Right ventricle myocardium superior (tissue), 1 donor: ENCODE measurements around the gene CANT1. TPM values are rescaled to one million over a fixed set of nuclear protein-coding genes. Genes with fewer than 3 reads are reported as not detected.
A peak's percentile ranks its signal among the peaks of the same experiment; 100 is the strongest.

Experiments
- ATAC-seq: fragments of 200-7000 bp; cut with Tn5 transposase; one replicate; pipeline ENCODE4 v1.9.1; 2020; ENCODE audit warnings: mild to moderate bottlenecking; ENCODE audit not compliant: poor library complexity
- DNase-seq: peaks from one replicate; pipeline ENCODE4 v3.0.0-alpha.2; 2020
- intact Hi-C: fragments of 100-400 bp; cut with DNase I; formaldehyde crosslinking; loops from one replicate; pipeline ENCODE4 v1.11.2; 2022
- long read RNA-seq: library from polyadenylated mRNA; unstranded; transcript quantifications from one replicate; pipeline ENCODE4 v2.0.0, GENCODE V29; 2021
- total RNA-seq: library from RNA; stranded (reverse); fragmentation: NEBNext Ultra II Directional; extraction: Animal tissue kit (Norgen Biotek cat#: 25700); gene quantifications from one replicate; pipeline ENCODE4 v1.2.1, GENCODE V29; 2021
- donor health status: DM: no; HTN: yes; CAD: no; lungs with severe emphysema.

CANT1 gene
- total RNA-seq, result 29.8 TPM
- long read RNA-seq, transcript CANT1-202 (5 exons, 3,252 nt), result major isoform, 13 of 48 reads
- long read RNA-seq, transcript CANT1-201 (4 exons, 3,534 nt), result minor isoform, 8 of 48 reads
- long read RNA-seq, partial matches to known transcripts, result 9 of 48 reads
- long read RNA-seq, other reads (novel, unspliced or antisense), result 17 of 48 reads

- DNase-seq (peak; percentile 92), ATAC-seq (peak; percentile 98)
- intact Hi-C loops, result no loop called here
Measured at GRCh38 chr17:79009397-79010303, at the start of gene CANT1. CANT1 (minus strand) TSS chr17:79009764; CDS start chr17:78997622, 12,142 bp downstream.

- ATAC-seq (no peak), DNase-seq (peak; percentile 22)
- intact Hi-C loops, result no loop called here
Measured at GRCh38 chr17:79057737-79058385, 48.3 kb upstream of the CANT1 start.

DNA sequence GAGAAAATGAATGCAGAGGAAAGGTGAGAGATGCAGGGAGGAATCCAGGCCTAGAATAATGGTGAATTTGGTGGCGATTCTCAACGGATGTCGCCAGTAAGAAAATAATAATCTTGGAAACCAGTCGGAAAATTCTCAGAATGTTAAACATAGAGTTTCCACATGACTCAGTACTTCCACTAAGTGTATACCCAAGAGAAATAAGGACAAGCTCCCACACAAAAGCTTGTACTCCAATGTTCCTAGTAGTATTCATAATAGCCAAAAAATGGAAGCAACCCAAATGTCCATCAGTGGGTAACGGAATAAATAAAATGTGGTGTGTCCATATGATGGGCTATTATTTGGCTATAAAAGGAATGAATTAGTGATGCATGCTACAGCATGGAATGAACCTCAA, 45.6 kb upstream of the CANT1 start:
- ATAC-seq, result no peak
- DNase-seq, result no peak
- intact Hi-C loops, result no loop called here

DNA sequence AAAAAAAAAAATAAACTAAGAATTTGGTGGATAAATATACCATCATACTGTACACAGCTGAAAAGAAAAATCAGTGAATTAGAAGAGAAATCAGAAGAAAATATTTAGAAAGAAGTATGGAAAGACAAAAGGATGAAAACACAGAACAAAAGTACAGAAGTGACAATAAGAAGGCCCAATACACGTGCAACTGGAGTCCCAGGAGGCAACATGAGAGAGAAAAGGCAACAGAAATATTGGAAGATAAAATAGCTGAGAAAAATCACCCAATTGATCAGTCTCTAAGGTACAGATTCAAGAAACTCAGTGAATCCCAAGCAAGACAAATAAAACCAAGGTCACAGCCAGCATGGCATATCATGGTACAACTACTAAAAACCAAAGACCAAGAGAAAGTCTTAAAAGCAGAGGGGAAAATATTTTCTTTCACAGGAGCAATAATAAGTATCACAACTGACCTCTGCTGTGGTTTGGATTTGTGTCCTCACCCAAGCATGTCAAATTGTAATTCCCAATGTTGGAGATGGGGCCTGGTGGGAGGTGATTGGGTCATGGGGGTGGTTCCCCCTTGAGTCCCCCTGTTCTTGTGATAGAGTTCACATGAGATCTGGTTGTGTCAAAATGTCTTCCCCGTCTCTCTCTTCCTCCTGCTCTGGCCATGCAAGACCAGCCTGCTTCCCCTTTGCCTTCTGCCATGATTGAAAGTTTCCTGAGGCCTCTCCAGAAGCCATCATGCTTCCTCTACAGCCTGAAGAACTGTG, 44.8 kb upstream of the CANT1 start:
- DNase-seq (no peak), ATAC-seq (no peak)
- intact Hi-C loops, result no loop called here

- DNase-seq (no peak), ATAC-seq (no peak)
- intact Hi-C loops, result no loop called here
Measured at GRCh38 chr17:79053251-79053925, 43.8 kb upstream of the CANT1 start.

GRCh38 chr17:79052131-79052530, 42.6 kb upstream of the CANT1 start:
- intact Hi-C loops, result no loop called here
- no peak for ATAC-seq
- no peak for DNase-seq

DNA sequence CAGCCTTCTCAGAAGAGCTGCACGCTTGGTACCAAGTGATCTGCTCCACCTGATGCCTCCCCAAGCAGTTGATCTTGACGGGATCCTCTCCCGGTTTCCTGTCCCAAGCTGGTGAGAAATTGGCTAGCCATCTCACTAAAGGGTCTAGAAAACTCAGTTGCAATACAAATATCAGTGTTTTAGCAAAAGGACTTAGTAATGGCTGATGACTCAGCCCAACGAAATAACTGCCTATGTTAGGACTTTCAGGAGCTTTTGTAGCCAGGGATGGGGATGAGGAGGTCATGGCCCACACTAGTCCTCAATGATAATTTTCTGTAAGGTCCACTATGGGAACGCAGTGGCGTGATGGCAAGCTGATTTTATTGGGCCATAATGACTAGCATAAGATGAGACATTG, 41.7 kb upstream of the CANT1 start:
- ATAC-seq, result no peak
- no peak for DNase-seq
- intact Hi-C loops, result no loop called here

GRCh38 chr17:79050551-79050950, 41.0 kb upstream of the CANT1 start:
- no peak for ATAC-seq
- DNase-seq, result no peak
- intact Hi-C loops, result no loop called here

DNA sequence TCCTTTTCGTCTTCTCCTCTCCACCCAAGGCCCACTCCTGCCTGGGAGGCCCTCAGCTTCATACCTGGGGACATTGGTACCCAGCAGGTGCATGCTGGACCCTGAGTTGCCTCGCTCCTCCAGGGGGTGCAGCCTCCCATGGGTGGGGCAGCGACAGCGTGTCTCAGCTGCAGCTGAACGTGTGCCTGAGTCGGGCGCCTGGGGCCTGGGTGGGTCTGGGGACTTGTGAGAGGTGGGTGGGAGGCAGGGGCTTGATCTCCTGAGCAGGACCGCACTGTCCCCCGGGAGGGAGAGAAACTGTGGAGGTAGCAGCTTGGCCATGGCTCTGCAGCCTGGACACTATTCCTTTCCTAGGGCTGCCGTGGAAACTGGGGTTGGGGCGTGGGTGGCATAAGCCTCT, 40.3 kb upstream of the CANT1 start:
- intact Hi-C loops, result no loop called here
- DNase-seq (no peak), ATAC-seq (no peak)

DNA sequence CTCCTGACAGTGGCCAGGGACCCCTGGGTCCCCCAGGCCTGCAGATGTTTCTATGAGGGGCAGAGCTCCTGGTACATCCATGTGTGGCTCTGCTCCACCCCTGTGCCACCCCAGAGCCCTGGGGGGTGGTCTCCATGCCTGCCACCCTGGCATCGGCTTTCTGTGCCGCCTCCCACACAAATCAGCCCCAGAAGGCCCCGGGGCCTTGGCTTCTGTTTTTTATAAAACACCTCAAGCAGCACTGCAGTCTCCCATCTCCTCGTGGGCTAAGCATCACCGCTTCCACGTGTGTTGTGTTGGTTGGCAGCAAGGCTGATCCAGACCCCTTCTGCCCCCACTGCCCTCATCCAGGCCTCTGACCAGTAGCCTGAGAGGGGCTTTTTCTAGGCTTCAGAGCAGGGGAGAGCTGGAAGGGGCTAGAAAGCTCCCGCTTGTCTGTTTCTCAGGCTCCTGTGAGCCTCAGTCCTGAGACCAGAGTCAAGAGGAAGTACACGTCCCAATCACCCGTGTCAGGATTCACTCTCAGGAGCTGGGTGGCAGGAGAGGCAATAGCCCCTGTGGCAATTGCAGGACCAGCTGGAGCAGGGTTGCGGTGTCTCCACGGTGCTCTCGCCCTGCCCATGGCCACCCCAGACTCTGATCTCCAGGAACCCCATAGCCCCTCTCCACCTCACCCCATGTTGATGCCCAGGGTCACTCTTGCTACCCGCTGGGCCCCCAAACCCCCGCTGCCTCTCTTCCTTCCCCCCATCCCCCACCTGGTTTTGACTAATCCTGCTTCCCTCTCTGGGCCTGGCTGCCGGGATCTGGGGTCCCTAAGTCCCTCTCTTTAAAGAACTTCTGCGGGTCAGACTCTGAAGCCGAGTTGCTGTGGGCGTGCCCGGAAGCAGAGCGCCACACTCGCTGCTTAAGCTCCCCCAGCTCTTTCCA, 39.5 kb upstream of the CANT1 start:
- DNase-seq, result no peak
- intact Hi-C loops, result no loop called here
- no peak for ATAC-seq

- no peak for ATAC-seq
- intact Hi-C loops, result no loop called here
- no peak for DNase-seq
Measured at GRCh38 chr17:79047923-79048825, 38.6 kb upstream of the CANT1 start.

- DNase-seq (peak; percentile 56), ATAC-seq (peak; percentile 21)
- intact Hi-C loops, result no loop called here
Measured at GRCh38 chr17:79047291-79047920, 37.8 kb upstream of the CANT1 start.

- intact Hi-C loops, result no loop called here
- DNase-seq (peak; percentile 82), ATAC-seq (peak; percentile 66)
Measured at GRCh38 chr17:79046916-79047280, 37.3 kb upstream of the CANT1 start.

DNA sequence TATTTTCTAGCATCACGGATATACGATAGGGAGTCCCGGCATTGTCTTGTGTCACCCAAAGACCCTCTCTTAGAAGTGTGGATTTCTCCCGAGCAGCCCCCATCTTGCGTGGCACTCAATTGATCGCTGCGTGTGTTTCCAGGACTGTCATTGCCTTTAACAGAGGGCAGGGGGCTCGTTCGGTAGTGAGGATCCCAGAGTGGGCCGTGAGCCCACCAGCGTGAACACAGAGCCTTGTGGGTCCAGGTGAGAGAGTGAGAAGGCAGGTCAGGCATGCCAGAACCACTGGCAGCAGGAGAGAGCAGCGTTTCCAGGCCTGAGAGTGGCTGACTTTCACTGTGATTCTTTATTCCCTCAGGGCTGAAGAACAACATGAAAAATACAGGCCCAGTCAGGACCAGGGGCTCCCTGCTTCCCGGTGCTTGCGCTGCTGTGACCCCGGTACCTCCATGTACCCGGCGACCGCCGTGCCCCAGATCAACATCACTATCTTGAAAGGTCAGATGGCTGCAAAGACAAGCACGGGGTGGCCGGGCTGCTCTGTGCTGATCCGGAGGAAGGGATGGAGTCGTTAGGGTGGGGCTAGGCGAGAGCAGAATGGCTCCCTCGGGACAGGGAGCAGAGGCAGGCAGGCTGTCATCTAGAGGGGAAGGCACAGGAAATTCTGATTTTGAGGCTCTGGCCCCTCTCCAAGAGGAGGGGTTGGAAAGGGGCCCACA, 36.8 kb upstream of the CANT1 start:
- intact Hi-C loops, result no loop called here
- peak; percentile 77 for DNase-seq
- peak; percentile 68 for ATAC-seq

DNA sequence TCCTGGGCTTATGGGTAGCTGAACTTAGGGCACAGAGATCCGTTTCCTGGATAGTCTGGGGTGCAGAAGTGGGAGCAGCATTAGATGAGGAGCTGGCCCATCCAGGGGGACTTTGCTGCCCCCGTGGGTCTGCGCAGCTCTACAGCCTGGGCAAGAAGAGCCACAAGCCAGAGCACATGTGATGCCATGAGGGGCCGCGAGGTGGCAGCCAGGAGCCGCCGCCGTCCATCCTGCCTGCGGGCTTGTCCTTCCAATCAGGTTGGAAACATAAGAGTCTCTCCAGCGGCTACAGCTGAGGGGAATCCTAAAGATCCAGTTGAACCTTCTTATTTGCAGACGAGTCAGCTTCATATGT, 36.3 kb upstream of the CANT1 start:
- DNase-seq (peak; percentile 85), ATAC-seq (peak; percentile 78)
- intact Hi-C loops, result no loop called here
